PC-9 (cell line): ENCODE results near the gene BICDL2. TPM values are rescaled to one million over a fixed set of nuclear protein-coding genes. Genes with fewer than 3 reads are reported as not detected.

ENCODE experiments used
- BruUV-seq: library from RNA; stranded (reverse); fragments of 400-500 nt; replicated peaks from 2 replicates; lab custom pipeline; 2021; lab: Mats Ljungman, UMichigan
- CTCF ChIA-PET: fragments of 300-600 bp; sonication (Branson Sonifier 250); formaldehyde crosslinking; loops from one replicate; lab custom pipeline; 2022; ENCODE audit warnings: antibody characterized with exemption; lab: Charles Lee
- POLR2A ChIA-PET: fragments of 300-600 bp; sonication (Branson Sonifier 250); formaldehyde crosslinking; loops from one replicate; lab custom pipeline; 2022; ENCODE audit warnings: antibody characterized with exemption; ENCODE audit not compliant: unreplicated experiment; lab: Charles Lee
- DNase-seq, 2 experiments: peaks; one replicate each; pipeline versions ENCODE4 v3.0.0 to v3.0.0-alpha.2; 2015 to 2022; ENCODE audit warnings: mixed read lengths in 1 of 2
- H2AFZ ChIP-seq: fragments of 200-600 bp; sonication (generic); 2 replicates; pipeline ENCODE4 v1.8.1; 2017; ENCODE audit warnings: antibody characterized with exemption
- H3F3A ChIP-seq: fragments of 200-600 bp; sonication (generic); 2 replicates; pipeline ENCODE4 v1.8.1; 2017; ENCODE audit warnings: antibody characterized with exemption, mild to moderate bottlenecking, low read depth; ENCODE audit not compliant: insufficient read depth
- H3K27ac ChIP-seq: fragments of 200-600 bp; sonication (generic); 2 replicates; pipeline ENCODE4 v1.6.1; 2016; ENCODE audit warnings: mixed run types
- H3K27me3 ChIP-seq: fragments of 200-600 bp; sonication (generic); 2 replicates; pipeline ENCODE4 v1.6.1; 2016; ENCODE audit warnings: low read depth, mixed run types; ENCODE audit not compliant: insufficient read depth
- H3K36me3 ChIP-seq: fragments of 200-600 bp; sonication (generic); 2 replicates; pipeline ENCODE4 v1.6.1; 2016; ENCODE audit warnings: low read depth, mixed run types
- H3K4me1 ChIP-seq: fragments of 200-600 bp; sonication (generic); replicated peaks from 2 replicates; pipeline ENCODE4 v1.6.1; 2016; ENCODE audit warnings: mixed run types; ENCODE audit not compliant: insufficient read depth
- H3K4me2 ChIP-seq: fragments of 200-600 bp; sonication (generic); 2 replicates; pipeline ENCODE4 v1.6.1; 2017; ENCODE audit warnings: mixed run types
- H3K4me3 ChIP-seq: fragments of 200-600 bp; sonication (generic); 2 replicates; pipeline ENCODE4 v1.6.1; 2016; ENCODE audit warnings: mixed run types
- H3K79me2 ChIP-seq: fragments of 200-600 bp; sonication (generic); 2 replicates; pipeline ENCODE4 v1.6.1; 2017; ENCODE audit warnings: low read depth, mixed run types
- H3K9me2 ChIP-seq: fragments of 200-600 bp; sonication (generic); 2 replicates; pipeline ENCODE4 v1.8.1; 2017; ENCODE audit warnings: mild to moderate bottlenecking; ENCODE audit not compliant: insufficient read depth
- H3K9me3 ChIP-seq: fragments of 200-600 bp; sonication (generic); 2 replicates; pipeline ENCODE4 v1.8.1; 2016; ENCODE audit warnings: low read depth; ENCODE audit not compliant: insufficient read depth
- H4K20me1 ChIP-seq: fragments of 200-600 bp; sonication (generic); 2 replicates; pipeline ENCODE4 v1.8.1; 2017; ENCODE audit not compliant: insufficient read depth
- CTCF ChIP-seq: fragments of 200-600 bp; sonication (generic); conservative IDR thresholded peaks from 2 replicates; pipeline ENCODE4 v1.6.1; 2017; ENCODE audit warnings: mixed run types, antibody characterized with exemption, mild to moderate bottlenecking, moderate library complexity
- EZH2 ChIP-seq: fragments of 200-600 bp; sonication (generic); IDR thresholded peaks from 2 replicates; pipeline ENCODE4 v1.8.0; 2017; ENCODE audit warnings: antibody characterized with exemption, low read depth
- intact Hi-C: fragments of 100-400 bp; cut with micrococcal nuclease; formaldehyde crosslinking; loops from one replicate; pipeline ENCODE4 v1.10.0; 2022; ENCODE audit not compliant: unreplicated experiment
- total RNA-seq: library from RNA; stranded (reverse); gene quantifications from 2 replicates; pipeline ENCODE4 v1.2.3, GENCODE V29; 2021

Gene BICDL2
- total RNA-seq, 1 experiment from 2014 or later, result 57.9 TPM

DNA sequence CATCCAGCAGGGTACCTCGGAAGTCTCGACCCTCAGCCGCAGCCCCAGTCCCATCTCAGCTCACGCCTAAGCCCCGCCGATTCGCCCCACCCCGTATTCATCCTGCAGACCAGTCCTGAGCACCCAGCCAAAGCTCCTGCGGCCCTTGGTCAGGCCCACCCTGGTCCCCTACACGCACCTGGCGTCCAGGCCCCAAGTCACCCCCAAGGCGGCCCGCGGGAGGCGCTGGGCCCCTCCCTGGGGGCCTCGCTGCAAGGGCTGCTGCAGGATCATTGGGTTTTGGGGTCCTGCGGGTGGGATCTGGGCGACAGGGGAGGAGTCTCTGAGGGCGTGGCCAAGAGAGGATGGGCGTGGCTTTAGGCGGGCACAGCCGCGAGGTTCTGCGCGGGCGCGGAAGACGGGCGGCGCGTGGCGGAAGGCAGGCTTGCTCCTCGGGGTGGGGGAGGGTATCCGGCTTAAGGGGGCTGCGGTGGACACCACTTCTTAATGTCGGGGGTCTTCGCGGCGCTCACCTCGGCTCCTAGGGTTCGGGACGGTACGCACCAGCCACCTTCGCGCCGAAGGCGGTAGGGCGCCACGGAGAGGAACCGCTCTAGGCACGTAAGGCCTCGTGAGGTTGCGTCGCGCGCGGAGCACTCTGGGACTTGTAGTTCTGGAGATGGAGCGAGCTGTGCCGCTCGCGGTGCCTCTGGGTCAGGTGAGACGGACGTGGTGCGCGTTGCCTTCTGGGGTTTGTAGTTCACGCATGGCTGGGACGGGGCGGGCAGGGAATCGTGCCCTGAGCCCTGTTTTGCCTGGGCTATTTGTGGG lies 12.9 kb downstream of the BICDL2 start, which contains the start of the genes HCFC1R1 and THOC6:
HCFC1R1 (minus strand) TSS at position 274 of the 810 bp plus-strand sequence; CDS start at position 273, 1 bp downstream.
THOC6 (plus strand) TSS at position 367 of the 810 bp plus-strand sequence; CDS start at position 659, 292 bp downstream.
- peak within 1 kb of the TSS; percentile 97 for H3K27ac ChIP-seq
- peaks cover 28% of the 10 kb centered on the region for H3K79me2 ChIP-seq
- DNase-seq, result peak; percentile 93 to 98
- CTCF ChIA-PET, result interaction anchor here (0.5 to 1.8 kb wide), 3 partner anchors 17 to 137 kb away, joined by 3 to 8 read pairs (median 3); no protein-coding TSS in a partner anchor
- TF ChIP-seq EZH2 (no peak), CTCF (no peak)
- H3K9me2 ChIP-seq, result no peaks in the 10 kb centered on the region
- H3K4me3 ChIP-seq, result peak within 1 kb of the TSS; percentile 76
- intact Hi-C loops, result loop anchor here (1.0 to 2.0 kb wide), 2 partner anchors 43 to 54 kb away; partner anchors contain the start of gene PKMYT1
- peaks cover 10% of the 10 kb centered on the region for H4K20me1 ChIP-seq
- peaks cover 11% of the 10 kb centered on the region for H3K36me3 ChIP-seq
- H3F3A ChIP-seq, result peaks cover 51% of the 10 kb centered on the region
- H3K4me1 ChIP-seq, result peaks cover 13% of the 10 kb centered on the region
- peak within 1 kb of the TSS; percentile 100 for H3K4me2 ChIP-seq
- BruUV-seq, result no TSS peak
- no peak within 1 kb of the TSS for H2AFZ ChIP-seq
- no peaks in the 10 kb centered on the region for H3K27me3 ChIP-seq
- POLR2A ChIA-PET, result interaction anchor here (0.5 to 5.1 kb wide), 10 partner anchors 9 to 1584 kb away, joined by 3 to 87 read pairs (median 6); partner anchors contain the start of genes CLDN9 and ZNF213
- no peaks in the 10 kb centered on the region for H3K9me3 ChIP-seq

- Histone ChIP-seq H3K4me1 (peaks cover 13% of the 10 kb centered on the region), H4K20me1 (peaks cover 10% of the 10 kb centered on the region), H3K36me3 (peaks cover 11% of the 10 kb centered on the region), H3K4me2 (peak overlapping the region; percentile 100), H3F3A (peaks cover 51% of the 10 kb centered on the region), H3K27me3 (no peaks in the 10 kb centered on the region), H3K4me3 (peak overlapping the region; percentile 76), H3K79me2 (peaks cover 28% of the 10 kb centered on the region), H3K9me2 (no peaks in the 10 kb centered on the region), H2AFZ (no peak overlapping the region), H3K27ac (peak overlapping the region; percentile 97), H3K9me3 (no peaks in the 10 kb centered on the region)
- intact Hi-C loops, result loop anchor here (1.0 to 2.0 kb wide), 2 partner anchors 43 to 53 kb away; partner anchors contain the start of gene PKMYT1
- peak; percentile 86 to 89 for DNase-seq
- no peak for TF ChIP-seq EZH2
- no peak for TF ChIP-seq CTCF
- BruUV-seq, result no TSS peak
- POLR2A ChIA-PET, result interaction anchor here (0.6 to 5.1 kb wide), 13 partner anchors 8 to 1441 kb away, joined by 3 to 87 read pairs (median 5); partner anchors contain the start of genes CLDN9 and ZNF213
- CTCF ChIA-PET, result interaction anchor here (0.6 to 1.8 kb wide), 3 partner anchors 16 to 34 kb away, joined by 3 to 8 read pairs (median 4); no protein-coding TSS in a partner anchor
Observed at GRCh38 chr16:3023415-3023668, 13.4 kb downstream of the BICDL2 start.

DNA sequence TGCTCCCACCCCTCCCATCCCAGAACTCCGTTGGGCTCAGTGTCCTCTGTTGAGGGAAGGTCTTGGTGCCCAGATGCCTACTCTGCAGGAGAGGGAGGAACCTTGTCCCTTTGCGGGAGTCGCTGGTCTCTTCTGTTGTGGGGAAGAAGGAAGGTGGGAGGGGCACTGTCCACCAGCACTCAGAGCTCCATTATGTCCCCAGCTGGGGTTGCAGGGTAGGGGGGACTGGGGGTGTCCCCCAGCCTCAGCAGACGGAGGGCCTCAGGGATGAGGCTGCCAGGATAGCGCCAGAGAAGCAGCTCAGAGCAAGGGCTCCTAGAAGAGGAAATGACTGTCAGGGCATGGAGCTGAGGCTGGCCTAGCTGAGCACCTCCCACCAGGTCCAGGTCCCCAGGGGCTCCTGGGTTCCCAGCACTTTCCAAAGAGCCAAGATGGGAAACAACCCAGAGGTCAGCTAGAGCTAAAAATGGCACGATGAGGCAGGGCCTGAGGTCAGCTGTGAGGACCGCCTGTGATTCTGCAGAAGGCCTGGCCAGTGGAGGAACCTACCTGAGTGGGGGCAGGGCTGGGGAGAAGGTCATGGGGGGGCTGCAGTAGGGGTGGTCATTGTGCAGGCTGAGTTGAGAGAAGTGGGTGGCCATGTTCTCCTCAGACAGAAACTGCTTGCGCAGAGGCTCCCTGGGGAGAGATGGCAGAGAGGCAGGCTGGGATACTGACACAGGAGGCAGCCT lies 13.9 kb downstream of the BICDL2 start:
- Histone ChIP-seq H4K20me1 (peaks cover 10% of the 10 kb centered on the region), H3K4me1 (peaks cover 11% of the 10 kb centered on the region), H3K27me3 (no peaks in the 10 kb centered on the region), H3K79me2 (peaks cover 28% of the 10 kb centered on the region), H3K9me3 (no peaks in the 10 kb centered on the region), H3K9me2 (no peaks in the 10 kb centered on the region), H3K4me2 (peak overlapping the region; percentile 100), H2AFZ (no peak overlapping the region), H3K36me3 (peaks cover 11% of the 10 kb centered on the region), H3K4me3 (peak overlapping the region; percentile 76), H3K27ac (peak overlapping the region; percentile 97), H3F3A (peaks cover 50% of the 10 kb centered on the region)
- ChIA-PET CTCF (interaction anchor here (0.6 to 1.8 kb wide), 3 partner anchors 16 to 34 kb away, joined by 3 to 8 read pairs (median 4); no protein-coding TSS in a partner anchor), POLR2A (interaction anchor here (0.6 to 5.1 kb wide), 13 partner anchors 8 to 1442 kb away, joined by 3 to 87 read pairs (median 6); partner anchors contain the start of genes CLDN9, KREMEN2 and ZSCAN10)
- TF ChIP-seq EZH2 (no peak), CTCF (no peak)
- no peak for DNase-seq
- BruUV-seq, result TSS peak; percentile 44
- intact Hi-C loops, result loop anchor here (1.0 to 2.0 kb wide), 2 partner anchors 42 to 53 kb away; partner anchors contain the start of gene PKMYT1
